ENCODE measurements around the gene ORAI3. TPM values are rescaled to one million over a fixed set of nuclear protein-coding genes. Genes with fewer than 3 reads are reported as not detected.

The ORAI3 gene
- total RNA-seq, 1 donor from 2014 or later, result 4.1 TPM

- FAIRE-seq, result no peak
- no peak for DNase-seq (ENCODE audit: low spot score in 2 of 2)
Observed at GRCh38 chr16:30966033-30966619, 17.3 kb downstream of the ORAI3 start.

DNA sequence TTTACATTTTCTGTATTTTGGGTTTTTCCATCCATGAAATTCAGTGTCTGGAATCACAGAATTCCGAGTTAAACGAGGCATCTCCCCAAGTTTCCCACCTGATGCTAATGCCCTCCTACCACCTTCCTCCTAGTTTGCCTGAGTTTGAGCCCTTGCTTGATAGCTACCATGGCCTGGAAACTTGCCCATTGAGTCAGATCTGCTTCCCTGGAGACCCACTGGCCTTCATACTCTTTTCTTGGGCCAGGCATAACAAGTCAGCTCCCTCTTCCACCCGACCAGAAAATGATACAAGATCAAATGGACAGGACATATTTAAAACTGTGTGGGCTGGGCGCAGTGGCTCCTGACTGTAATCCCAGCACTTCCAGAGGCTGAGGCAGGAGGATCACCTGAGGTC lies 18.9 kb downstream of the ORAI3 start:
- FAIRE-seq (no peak), DNase-seq (ENCODE audit: low spot score in 2 of 2) (no peak)

DNA sequence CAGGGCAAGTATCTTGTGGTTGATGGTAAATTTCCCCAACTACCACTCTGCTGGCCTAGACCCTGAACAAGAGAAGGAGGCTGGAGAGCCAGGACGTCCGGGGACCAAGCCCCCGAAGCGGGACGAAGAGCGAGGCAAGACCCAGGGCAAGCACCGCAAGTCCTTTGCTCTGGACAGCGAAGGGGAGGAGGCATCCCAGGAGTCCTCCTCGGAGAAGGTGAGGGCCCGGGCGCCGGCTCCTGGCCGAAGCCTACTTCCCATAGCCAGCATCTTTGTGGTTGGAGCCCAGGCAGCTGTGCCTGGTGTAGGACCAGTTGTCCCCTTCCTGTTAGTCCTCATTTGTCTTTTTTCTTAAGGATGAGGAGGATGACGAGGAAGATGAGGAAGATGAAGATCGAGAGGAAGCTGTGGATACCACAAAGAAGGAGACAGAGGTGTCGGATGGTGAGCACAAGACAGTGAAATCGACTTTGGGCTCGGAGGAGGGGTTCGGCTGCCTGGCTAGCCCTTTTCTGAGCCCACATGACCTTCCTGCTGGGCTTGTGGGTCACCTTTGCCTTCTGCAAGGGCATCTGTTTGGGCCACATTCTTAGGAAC lies 20.5 kb downstream of the ORAI3 start:
- no peak for DNase-seq (ENCODE audit: low spot score in 2 of 2)
- no peak for FAIRE-seq

GRCh38 chr16:30971298-30971697 lies 22.4 kb downstream of the ORAI3 start:
- DNase-seq (ENCODE audit: low spot score in 2 of 2), result no peak
- no peak for FAIRE-seq

DNA sequence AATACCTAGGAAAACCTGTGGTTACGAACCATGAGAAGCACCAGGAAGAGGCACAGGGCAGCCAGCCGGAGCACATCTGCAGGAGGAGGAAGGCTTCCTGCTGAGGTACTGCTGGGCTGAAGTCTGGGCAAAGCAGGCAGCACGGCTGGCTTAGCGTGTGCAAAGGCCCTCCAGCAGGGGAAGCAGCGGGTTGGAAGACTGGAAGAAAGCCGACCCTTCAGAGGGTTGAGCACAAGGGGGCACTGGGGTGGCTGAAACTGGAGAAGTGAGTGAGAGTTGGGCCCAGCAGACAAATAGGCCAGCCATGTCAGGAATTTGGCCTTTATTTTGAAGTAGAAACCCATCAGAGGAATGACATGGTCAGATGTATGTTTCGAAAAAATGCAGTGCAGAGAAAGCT lies 24.0 kb downstream of the ORAI3 start:
- FAIRE-seq (no peak), DNase-seq (ENCODE audit: low spot score in 2 of 2) (no peak)

GRCh38 chr16:30974348-30974747 lies 25.5 kb downstream of the ORAI3 start:
- DNase-seq (ENCODE audit: low spot score in 2 of 2) (no peak), FAIRE-seq (no peak)

- DNase-seq (ENCODE audit: low spot score in 2 of 2) (no peak), FAIRE-seq (no peak)
Observed at GRCh38 chr16:30976486-30976885, 27.6 kb downstream of the ORAI3 start.

DNA sequence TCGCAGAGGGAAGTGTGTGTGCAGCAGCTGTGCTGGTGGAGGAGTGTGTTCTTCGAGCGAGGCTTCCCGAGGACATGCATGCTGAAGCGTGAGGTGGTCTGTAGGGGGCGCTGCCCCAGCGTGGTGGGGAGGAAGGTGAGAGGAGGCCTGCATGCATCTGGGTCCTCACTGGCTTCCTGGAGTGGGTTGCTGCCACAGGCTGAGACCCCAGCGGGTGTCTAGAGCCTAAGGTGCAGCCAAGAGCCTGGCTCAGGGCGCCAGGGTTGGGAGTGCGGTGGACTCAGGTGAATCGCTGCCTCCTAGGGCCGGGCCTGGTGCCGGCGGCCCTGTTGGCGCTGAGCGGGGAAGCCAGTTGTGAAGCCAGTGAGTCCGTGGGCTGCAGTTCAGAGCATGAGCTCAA lies 28.6 kb downstream of the ORAI3 start:
- FAIRE-seq (no peak), DNase-seq (ENCODE audit: low spot score in 2 of 2) (no peak)

GRCh38 chr16:30979170-30980022 lies 30.5 kb downstream of the ORAI3 start:
- FAIRE-seq (no peak), DNase-seq (ENCODE audit: low spot score in 2 of 2) (no peak)

DNA sequence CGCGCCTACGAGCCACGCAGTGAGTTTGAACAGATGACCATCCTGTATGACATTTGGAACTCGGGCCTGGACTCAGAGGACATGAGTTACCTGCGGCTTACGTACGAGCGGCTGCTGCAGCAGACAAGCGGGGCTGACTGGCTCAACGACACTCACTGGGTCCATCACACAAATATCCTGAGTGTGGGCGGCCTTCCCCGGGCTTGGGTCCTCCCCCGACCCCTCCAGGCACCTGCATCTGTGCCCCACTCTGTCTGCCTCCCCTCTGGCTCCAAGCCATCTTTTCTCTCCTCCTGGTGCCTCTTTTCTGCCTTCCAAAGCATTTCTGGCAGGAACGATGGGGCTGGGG lies 31.1 kb downstream of the ORAI3 start:
- FAIRE-seq (no peak), DNase-seq (ENCODE audit: low spot score in 2 of 2) (no peak)

- DNase-seq (ENCODE audit: low spot score in 2 of 2), result no peak
- no peak for FAIRE-seq
Observed at GRCh38 chr16:30980434-30980833, 31.6 kb downstream of the ORAI3 start.

- DNase-seq (ENCODE audit: low spot score in 2 of 2) (no peak), FAIRE-seq (no peak)
Observed at GRCh38 chr16:30980959-30981358, 32.1 kb downstream of the ORAI3 start.

DNA sequence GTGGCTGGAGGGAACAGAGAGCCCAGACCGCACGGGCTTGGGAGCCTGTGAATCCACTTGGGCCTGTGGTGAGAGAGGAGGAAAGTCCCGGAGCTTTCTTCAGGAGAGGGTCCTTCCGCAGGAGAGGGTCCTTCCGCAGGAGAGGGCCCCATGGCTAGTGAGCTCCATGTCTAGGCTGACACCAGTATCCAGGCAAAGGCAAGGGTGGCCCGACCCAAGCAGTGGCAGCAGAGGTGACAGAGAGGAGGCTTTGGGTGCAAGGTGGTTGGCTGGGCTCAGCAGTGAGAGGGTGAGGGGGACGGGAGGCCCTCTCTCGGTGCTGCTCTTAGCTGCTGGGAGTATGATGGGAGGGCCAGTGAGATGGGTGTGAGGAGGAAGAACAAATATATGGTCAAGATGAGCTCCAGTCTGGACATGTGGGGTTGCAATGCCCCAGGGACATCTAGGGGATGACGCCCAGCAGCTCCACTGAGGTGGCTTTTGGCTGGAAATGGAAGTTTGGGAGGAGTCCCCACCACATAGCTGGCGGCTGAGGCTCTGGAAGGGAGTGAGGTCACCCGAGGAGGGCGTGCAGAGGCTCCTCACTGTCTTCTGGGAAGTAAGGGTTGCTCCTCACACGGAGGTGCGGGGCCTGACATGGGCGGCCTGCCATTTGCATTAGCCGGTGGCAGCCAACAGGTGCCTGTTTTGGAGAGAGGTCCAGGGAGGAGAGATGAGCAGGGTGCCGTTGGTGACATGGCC lies 33.9 kb downstream of the ORAI3 start:
- DNase-seq (ENCODE audit: low spot score in 2 of 2) (no peak), FAIRE-seq (no peak)

DNA sequence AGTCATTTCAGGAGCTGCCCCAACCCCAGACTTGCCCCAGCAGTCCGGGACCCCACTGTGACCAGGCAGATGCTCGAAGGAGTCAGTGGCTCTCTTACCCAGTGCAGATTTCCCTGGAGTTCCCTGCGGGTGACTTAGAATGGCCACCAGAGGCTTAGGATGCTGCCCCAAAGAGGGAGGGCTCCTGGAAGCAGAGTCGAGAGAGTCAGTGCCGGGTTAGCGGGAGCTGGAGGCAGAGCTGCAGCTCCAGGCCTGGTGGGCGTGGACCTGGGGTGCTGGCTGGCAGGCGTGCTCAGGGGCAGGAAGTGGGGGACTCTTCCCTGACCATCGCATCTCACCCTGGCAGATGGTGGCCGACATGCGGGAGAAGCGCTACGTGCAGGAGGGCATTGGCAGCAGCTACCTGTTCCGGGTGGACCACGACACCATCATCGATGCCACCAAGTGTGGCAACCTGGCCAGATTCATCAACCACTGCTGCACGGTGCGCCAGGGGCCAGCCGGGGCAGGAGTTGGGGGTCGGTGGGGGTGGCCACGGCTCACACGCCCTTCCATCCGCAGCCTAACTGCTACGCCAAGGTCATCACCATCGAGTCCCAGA lies 34.5 kb downstream of the ORAI3 start:
- FAIRE-seq, result no peak
- DNase-seq (ENCODE audit: low spot score in 2 of 2), result no peak

DNA sequence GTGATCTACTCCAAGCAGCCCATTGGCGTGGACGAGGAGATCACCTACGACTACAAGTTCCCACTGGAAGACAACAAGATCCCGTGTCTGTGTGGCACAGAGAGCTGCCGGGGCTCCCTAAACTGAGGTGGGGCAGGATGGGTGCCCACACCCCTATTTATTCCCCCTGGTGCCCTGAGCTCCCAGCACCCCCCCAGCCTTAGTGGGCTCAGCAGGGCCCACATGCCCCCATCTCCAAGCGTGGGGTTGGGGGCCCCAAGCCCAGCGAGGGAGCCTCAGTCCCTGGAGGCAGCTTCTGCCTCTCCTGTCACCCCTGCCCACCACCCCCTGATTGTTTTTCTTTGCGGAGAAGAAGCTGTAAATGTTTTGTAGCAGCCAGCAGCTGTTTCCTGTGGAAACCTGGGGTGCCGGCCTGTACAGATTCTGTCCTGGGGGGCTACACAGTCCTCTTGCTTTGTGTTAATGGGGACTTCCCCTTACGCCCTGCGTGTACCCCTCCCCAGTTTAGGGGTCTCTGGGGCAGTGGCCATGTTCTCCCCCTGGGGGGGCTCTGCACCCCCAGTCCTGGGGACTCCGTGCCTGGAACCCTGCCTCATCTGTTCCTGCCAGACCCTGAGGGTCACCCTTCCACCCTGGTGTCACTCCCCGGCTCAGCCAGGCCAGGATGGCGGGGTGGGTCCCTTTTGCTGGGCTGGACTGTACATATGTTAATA lies 35.2 kb downstream of the ORAI3 start:
- DNase-seq (ENCODE audit: low spot score in 2 of 2) (no peak), FAIRE-seq (no peak)

DNA sequence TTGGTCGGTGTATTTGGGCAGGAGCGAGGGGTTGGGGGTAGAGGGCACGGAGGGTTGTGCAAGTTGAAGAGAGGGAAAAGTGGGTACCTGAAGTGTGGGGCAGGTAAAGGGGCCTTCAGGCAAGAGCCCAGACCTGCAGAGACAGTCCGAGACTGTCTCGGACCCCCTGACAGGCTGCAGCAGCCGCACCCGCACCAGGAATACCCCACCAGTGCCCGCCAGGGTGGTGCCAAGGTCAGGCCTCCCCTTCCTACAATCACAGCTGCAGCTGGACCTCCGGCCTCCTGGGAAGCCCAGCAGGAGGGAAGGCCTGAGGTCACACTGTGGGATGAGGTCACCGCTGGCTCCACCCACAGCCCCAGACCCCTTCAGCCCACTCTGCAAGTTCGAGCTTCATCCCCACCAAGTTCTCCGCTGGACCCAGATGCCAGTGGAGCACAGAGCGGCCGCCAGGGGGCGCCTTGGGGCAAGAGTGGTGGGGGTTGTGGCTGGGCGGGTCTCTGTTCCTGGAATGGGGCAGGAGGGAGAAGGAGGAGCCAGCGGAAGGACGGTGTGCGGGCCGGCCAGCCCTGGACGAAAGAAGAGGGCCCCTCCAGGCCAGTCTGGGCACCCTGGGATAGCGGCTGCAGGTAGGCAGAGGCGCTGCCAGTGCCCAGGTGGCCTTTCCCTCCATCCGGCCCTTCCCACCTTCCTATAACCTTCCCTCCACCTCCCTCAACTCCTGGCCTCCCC lies 36.0 kb downstream of the ORAI3 start, which contains the start of gene HSD3B7:
Gene HSD3B7, plus strand, starts transcription at position 539 of the 732 bp plus-strand sequence. CDS start 452 bp downstream, outside the sequence.
- DNase-seq (ENCODE audit: low spot score in 2 of 2) (peak; percentile 88 to 97), FAIRE-seq (no peak)

DNA sequence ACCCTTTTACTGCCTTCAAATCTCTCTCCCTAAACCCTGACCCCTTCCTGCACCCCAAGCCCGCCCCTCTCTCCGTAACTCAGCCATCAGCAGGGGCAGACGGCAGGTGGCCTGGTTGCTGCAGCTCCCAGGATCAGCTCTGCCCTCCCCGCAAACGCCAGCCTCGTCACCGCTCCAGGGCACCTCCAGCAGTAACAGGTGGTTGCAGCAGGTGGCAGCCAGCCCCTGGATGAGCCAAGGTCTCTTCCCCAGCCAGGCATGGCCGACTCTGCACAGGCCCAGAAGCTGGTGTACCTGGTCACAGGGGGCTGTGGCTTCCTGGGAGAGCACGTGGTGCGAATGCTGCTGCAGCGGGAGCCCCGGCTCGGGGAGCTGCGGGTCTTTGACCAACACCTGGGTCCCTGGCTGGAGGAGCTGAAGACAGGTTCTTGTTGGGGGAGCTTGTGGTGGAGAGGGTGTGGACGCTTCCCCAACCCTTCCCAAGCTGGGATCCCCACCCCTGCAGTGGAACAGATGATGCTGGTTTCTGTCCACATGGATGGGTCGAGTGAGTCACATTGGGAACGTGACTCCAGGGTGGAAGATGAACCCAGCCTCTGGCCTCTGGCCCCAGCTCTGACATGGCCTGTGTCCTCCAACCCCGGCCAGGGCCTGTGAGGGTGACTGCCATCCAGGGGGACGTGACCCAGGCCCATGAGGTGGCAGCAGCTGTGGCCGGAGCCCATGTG lies 36.7 kb downstream of the ORAI3 start:
- DNase-seq (ENCODE audit: low spot score in 2 of 2), result no peak
- FAIRE-seq, result no peak

DNA sequence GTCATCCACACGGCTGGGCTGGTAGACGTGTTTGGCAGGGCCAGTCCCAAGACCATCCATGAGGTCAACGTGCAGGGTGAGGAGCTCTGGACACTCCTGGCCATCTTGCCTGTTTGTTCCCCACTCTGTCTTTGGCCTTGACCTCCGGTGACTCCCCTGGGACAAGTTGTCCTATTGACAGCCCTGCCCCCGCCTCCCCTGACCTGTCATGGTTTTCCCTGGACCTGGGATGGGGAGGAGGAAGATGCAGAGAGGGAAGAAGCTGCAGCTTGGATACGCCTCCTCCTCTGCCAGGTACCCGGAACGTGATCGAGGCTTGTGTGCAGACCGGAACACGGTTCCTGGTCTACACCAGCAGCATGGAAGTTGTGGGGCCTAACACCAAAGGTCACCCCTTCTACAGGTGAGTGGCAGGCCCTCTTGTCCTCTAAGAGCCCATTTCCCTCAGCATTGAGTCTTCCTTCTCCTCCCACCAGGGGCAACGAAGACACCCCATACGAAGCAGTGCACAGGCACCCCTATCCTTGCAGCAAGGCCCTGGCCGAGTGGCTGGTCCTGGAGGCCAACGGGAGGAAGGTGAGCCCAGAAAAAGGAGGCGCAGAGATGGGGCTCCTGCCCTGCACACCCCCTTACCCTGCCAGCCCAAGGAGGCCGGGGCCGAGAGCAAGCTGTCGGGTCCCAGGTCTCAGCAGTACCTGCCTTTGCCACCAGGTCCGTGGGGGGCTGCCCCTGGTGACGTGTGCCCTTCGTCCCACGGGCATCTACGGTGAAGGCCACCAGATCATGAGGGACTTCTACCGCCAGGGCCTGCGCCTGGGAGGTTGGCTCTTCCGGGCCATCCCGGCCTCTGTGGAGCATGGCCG lies 37.5 kb downstream of the ORAI3 start:
- DNase-seq (ENCODE audit: low spot score in 2 of 2) (no peak), FAIRE-seq (no peak)
